ENCODE data around the gene SREBF1.

SREBF1 gene

GRCh38 chr17:17794382-17794781 lies 42.4 kb downstream of the SREBF1 start:
- no peak for DNase-seq (ENCODE audit: low read depth)
- H3K27me3 ChIP-seq (replicated peaks; ENCODE audit: control insufficient read depth, insufficient read depth, low read length): no peaks in the 10 kb centered on the region
- H3K9me3 ChIP-seq (ENCODE audit: control insufficient read depth, low read length): no peaks in the 10 kb centered on the region
- no peak overlapping the region for H3K9ac ChIP-seq (ENCODE audit: low read length)
- H3K36me3 ChIP-seq (ENCODE audit: control insufficient read depth, insufficient read depth, low read length, severe bottlenecking): peaks cover 19% of the 10 kb centered on the region
- no peak overlapping the region for H3K4me3 ChIP-seq (ENCODE audit: low read length)
- H3K4me1 ChIP-seq (ENCODE audit: control insufficient read depth, insufficient read depth, low read length): no peaks in the 10 kb centered on the region

GRCh38 chr17:17793378-17794214 lies 43.2 kb downstream of the SREBF1 start:
- Histone ChIP-seq H3K36me3 (ENCODE audit: control insufficient read depth, insufficient read depth, low read length, severe bottlenecking) (peaks cover 19% of the 10 kb centered on the region), H3K4me1 (ENCODE audit: control insufficient read depth, insufficient read depth, low read length) (no peaks in the 10 kb centered on the region), H3K9ac (ENCODE audit: low read length) (no peak overlapping the region), H3K4me3 (ENCODE audit: low read length) (no peak overlapping the region), H3K27me3 (replicated peaks; ENCODE audit: control insufficient read depth, insufficient read depth, low read length) (no peaks in the 10 kb centered on the region), H3K9me3 (ENCODE audit: control insufficient read depth, low read length) (no peaks in the 10 kb centered on the region)
- DNase-seq (ENCODE audit: low read depth): no peak

- H3K9me3 ChIP-seq (ENCODE audit: control insufficient read depth, low read length): no peaks in the 10 kb centered on the region
- H3K9ac ChIP-seq (ENCODE audit: low read length): no peak overlapping the region
- H3K4me3 ChIP-seq (ENCODE audit: low read length): no peak overlapping the region
- no peaks in the 10 kb centered on the region for H3K27me3 ChIP-seq (replicated peaks; ENCODE audit: control insufficient read depth, insufficient read depth, low read length)
- no peak for DNase-seq (ENCODE audit: low read depth)
- H3K36me3 ChIP-seq (ENCODE audit: control insufficient read depth, insufficient read depth, low read length, severe bottlenecking): peaks cover 19% of the 10 kb centered on the region
- no peaks in the 10 kb centered on the region for H3K4me1 ChIP-seq (ENCODE audit: control insufficient read depth, insufficient read depth, low read length)
These were observed 44.0 kb downstream of the SREBF1 start for GRCh38 chr17:17792551-17793377.

GRCh38 chr17:17792037-17792550 lies 44.7 kb downstream of the SREBF1 start:
- Histone ChIP-seq H3K4me3 (ENCODE audit: low read length) (no peak overlapping the region), H3K36me3 (ENCODE audit: control insufficient read depth, insufficient read depth, low read length, severe bottlenecking) (peaks cover 19% of the 10 kb centered on the region), H3K4me1 (ENCODE audit: control insufficient read depth, insufficient read depth, low read length) (no peaks in the 10 kb centered on the region), H3K9ac (ENCODE audit: low read length) (no peak overlapping the region), H3K9me3 (ENCODE audit: control insufficient read depth, low read length) (no peaks in the 10 kb centered on the region), H3K27me3 (replicated peaks; ENCODE audit: control insufficient read depth, insufficient read depth, low read length) (no peaks in the 10 kb centered on the region)
- DNase-seq (ENCODE audit: low read depth): no peak

GRCh38 chr17:17790637-17791464 lies 45.9 kb downstream of the SREBF1 start:
- H3K36me3 ChIP-seq (ENCODE audit: control insufficient read depth, insufficient read depth, low read length, severe bottlenecking): peaks cover 15% of the 10 kb centered on the region
- H3K4me1 ChIP-seq (ENCODE audit: control insufficient read depth, insufficient read depth, low read length): no peaks in the 10 kb centered on the region
- no peaks in the 10 kb centered on the region for H3K27me3 ChIP-seq (replicated peaks; ENCODE audit: control insufficient read depth, insufficient read depth, low read length)
- no peaks in the 10 kb centered on the region for H3K9me3 ChIP-seq (ENCODE audit: control insufficient read depth, low read length)
- no peak overlapping the region for H3K4me3 ChIP-seq (ENCODE audit: low read length)
- DNase-seq (ENCODE audit: low read depth): no peak
- no peak overlapping the region for H3K9ac ChIP-seq (ENCODE audit: low read length)

- H3K4me1 ChIP-seq (ENCODE audit: control insufficient read depth, insufficient read depth, low read length): no peaks in the 10 kb centered on the region
- no peak for DNase-seq (ENCODE audit: low read depth)
- H3K4me3 ChIP-seq (ENCODE audit: low read length): no peak overlapping the region
- no peak overlapping the region for H3K9ac ChIP-seq (ENCODE audit: low read length)
- no peaks in the 10 kb centered on the region for H3K27me3 ChIP-seq (replicated peaks; ENCODE audit: control insufficient read depth, insufficient read depth, low read length)
- peaks cover 14% of the 10 kb centered on the region for H3K36me3 ChIP-seq (ENCODE audit: control insufficient read depth, insufficient read depth, low read length, severe bottlenecking)
- H3K9me3 ChIP-seq (ENCODE audit: control insufficient read depth, low read length): no peaks in the 10 kb centered on the region
These were observed 46.8 kb downstream of the SREBF1 start for GRCh38 chr17:17789828-17790636.

GRCh38 chr17:17789410-17789809 lies 47.4 kb downstream of the SREBF1 start:
- no peak for DNase-seq (ENCODE audit: low read depth)
- Histone ChIP-seq H3K4me1 (ENCODE audit: control insufficient read depth, insufficient read depth, low read length) (peaks cover 1% of the 10 kb centered on the region), H3K36me3 (ENCODE audit: control insufficient read depth, insufficient read depth, low read length, severe bottlenecking) (peaks cover 8% of the 10 kb centered on the region)

GRCh38 chr17:17788967-17789366 lies 47.8 kb downstream of the SREBF1 start:
- DNase-seq (ENCODE audit: low read depth): no peak
- Histone ChIP-seq H3K9ac (ENCODE audit: low read length) (no peak overlapping the region), H3K36me3 (ENCODE audit: control insufficient read depth, insufficient read depth, low read length, severe bottlenecking) (peaks cover 3% of the 10 kb centered on the region), H3K4me3 (ENCODE audit: low read length) (no peak overlapping the region), H3K27me3 (replicated peaks; ENCODE audit: control insufficient read depth, insufficient read depth, low read length) (no peaks in the 10 kb centered on the region), H3K4me1 (ENCODE audit: control insufficient read depth, insufficient read depth, low read length) (peaks cover 6% of the 10 kb centered on the region), H3K9me3 (ENCODE audit: control insufficient read depth, low read length) (no peaks in the 10 kb centered on the region)

More at GRCh38 chr17:17789410-17789809, 47.4 kb downstream of the SREBF1 start:
- no peaks in the 10 kb centered on the region for H3K9me3 ChIP-seq (ENCODE audit: control insufficient read depth, low read length)
- H3K9ac ChIP-seq (ENCODE audit: low read length): no peak overlapping the region
- no peaks in the 10 kb centered on the region for H3K27me3 ChIP-seq (replicated peaks; ENCODE audit: control insufficient read depth, insufficient read depth, low read length)
- no peak overlapping the region for H3K4me3 ChIP-seq (ENCODE audit: low read length)

- H3K36me3 ChIP-seq (ENCODE audit: control insufficient read depth, insufficient read depth, low read length, severe bottlenecking): no peaks in the 10 kb centered on the region
- peaks cover 14% of the 10 kb centered on the region for H3K4me1 ChIP-seq (ENCODE audit: control insufficient read depth, insufficient read depth, low read length)
These were observed 49.2 kb downstream of the SREBF1 start for GRCh38 chr17:17787568-17787967.

GRCh38 chr17:17786998-17787397 lies 49.8 kb downstream of the SREBF1 start:
- Histone ChIP-seq H3K9me3 (ENCODE audit: control insufficient read depth, low read length) (no peaks in the 10 kb centered on the region), H3K4me1 (ENCODE audit: control insufficient read depth, insufficient read depth, low read length) (peaks cover 14% of the 10 kb centered on the region), H3K36me3 (ENCODE audit: control insufficient read depth, insufficient read depth, low read length, severe bottlenecking) (no peaks in the 10 kb centered on the region), H3K4me3 (ENCODE audit: low read length) (no peak overlapping the region), H3K27me3 (replicated peaks; ENCODE audit: control insufficient read depth, insufficient read depth, low read length) (no peaks in the 10 kb centered on the region), H3K9ac (ENCODE audit: low read length) (no peak overlapping the region)
- DNase-seq (ENCODE audit: low read depth): no peak

More at GRCh38 chr17:17787568-17787967, 49.2 kb downstream of the SREBF1 start:
- Histone ChIP-seq H3K4me3 (ENCODE audit: low read length) (no peak overlapping the region), H3K9ac (ENCODE audit: low read length) (no peak overlapping the region), H3K27me3 (replicated peaks; ENCODE audit: control insufficient read depth, insufficient read depth, low read length) (no peaks in the 10 kb centered on the region), H3K9me3 (ENCODE audit: control insufficient read depth, low read length) (no peaks in the 10 kb centered on the region)
- DNase-seq (ENCODE audit: low read depth): no peak

Measured in adipocyte (in vitro differentiated cells).